Measurements from ENCODE around the gene PTPRN2. TPM values are rescaled to one million over a fixed set of nuclear protein-coding genes. Genes with fewer than 3 reads are reported as not detected.

Gene PTPRN2
- total and polyA plus RNA-seq, 7 donors = 3.2 to 7.1 (median 5.5) TPM

GRCh38 chr7:157962458-157963306 lies 624.9 kb downstream of the PTPRN2 start:
- no peak for TF ChIP-seq POLR2AphosphoS5 (IDR thresholded peaks at IDR 0.05)
- no peak for TF ChIP-seq POLR2A (IDR thresholded peaks at IDR 0.05)
- TF ChIP-seq CTCF (IDR thresholded peaks at IDR 0.05) = no peak
- TF ChIP-seq EP300 (IDR thresholded peaks at IDR 0.05) = no peak
- no peaks in the 10 kb centered on the region for H3K4me1 ChIP-seq
- intact Hi-C loops (cut with DNase I) = no loop called here
- no peaks in the 10 kb centered on the region for H3K9me3 ChIP-seq
- DNase-seq = no peak
- 79 to 84% methylated on average over 15 of the region's 15 CpGs for WGBS, 2 donors
- H3K36me3 ChIP-seq = no peaks in the 10 kb centered on the region
- no peak overlapping the region for H3K27ac ChIP-seq
- H3K4me3 ChIP-seq = no peak overlapping the region
- peaks cover 0 to 27% (median 13%) of the 10 kb centered on the region in 3 donors for H3K27me3 ChIP-seq

GRCh38 chr7:157961731-157962457 lies 625.7 kb downstream of the PTPRN2 start:
- no peak for DNase-seq
- H3K4me1 ChIP-seq = no peaks in the 10 kb centered on the region
- no peak overlapping the region for H3K4me3 ChIP-seq
- no peaks in the 10 kb centered on the region for H3K36me3 ChIP-seq
- no peak overlapping the region for H3K27ac ChIP-seq
- 25 to 55% methylated on average over 29 of the region's 29 CpGs for WGBS, 2 donors
- intact Hi-C loops (cut with DNase I) = no loop called here
- H3K27me3 ChIP-seq = peaks cover 0 to 27% (median 13%) of the 10 kb centered on the region in 3 donors
- H3K9me3 ChIP-seq = no peaks in the 10 kb centered on the region
- TF ChIP-seq EP300 (IDR thresholded peaks at IDR 0.05) = no peak
- TF ChIP-seq POLR2A (IDR thresholded peaks at IDR 0.05) = no peak
- no peak for TF ChIP-seq CTCF (IDR thresholded peaks at IDR 0.05)
- no peak for TF ChIP-seq POLR2AphosphoS5 (IDR thresholded peaks at IDR 0.05)

GRCh38 chr7:157955348-157955999 lies 632.1 kb downstream of the PTPRN2 start:
- Histone ChIP-seq H3K27me3 (peaks cover 0 to 4% (median 2%) of the 10 kb centered on the region in 3 donors), H3K27ac (no peak overlapping the region), H3K9me3 (peaks cover 0 to 3% (median 0%) of the 10 kb centered on the region in 4 donors), H3K4me3 (no peak overlapping the region), H3K36me3 (no peaks in the 10 kb centered on the region), H3K4me1 (no peaks in the 10 kb centered on the region)
- no peak for TF ChIP-seq POLR2A (IDR thresholded peaks at IDR 0.05)
- TF ChIP-seq CTCF (IDR thresholded peaks at IDR 0.05) = no peak
- DNase-seq = no peak
- intact Hi-C loops (cut with DNase I) = no loop called here
- 69 to 81% methylated on average over 13 of the region's 13 CpGs for WGBS, 2 donors

- intact Hi-C loops (cut with DNase I) = no loop called here
- no peaks in the 10 kb centered on the region for H3K27me3 ChIP-seq
- no peak for DNase-seq
- no peaks in the 10 kb centered on the region for H3K36me3 ChIP-seq
- 81 to 85% methylated on average over 7 of the region's 7 CpGs for WGBS, 2 donors
- H3K27ac ChIP-seq = no peak overlapping the region
- H3K4me3 ChIP-seq = no peak overlapping the region
- no peaks in the 10 kb centered on the region for H3K4me1 ChIP-seq
- TF ChIP-seq POLR2AphosphoS5 (IDR thresholded peaks at IDR 0.05) = no peak
- TF ChIP-seq CTCF (IDR thresholded peaks at IDR 0.05) = no peak
- TF ChIP-seq POLR2A (IDR thresholded peaks at IDR 0.05) = no peak
- no peak for TF ChIP-seq EP300 (IDR thresholded peaks at IDR 0.05)
- peaks cover 0 to 6% (median 0%) of the 10 kb centered on the region in 4 donors for H3K9me3 ChIP-seq
Observed at GRCh38 chr7:157954901-157955300, 632.7 kb downstream of the PTPRN2 start.

Measured in sigmoid colon (tissue), 7 donors.